SK-N-SH treated with all-trans-retinoic acid at 6 μM for 48 hours (cell line): ENCODE measurements around the gene MYH15.

Source experiments
- ATAC-seq: fragments of 200-7000 bp; cut with Tn5 transposase; 3 replicates; pipeline ENCODE4 v1.9.1; 2020; ENCODE audit warnings: mild to moderate bottlenecking, moderate library complexity
- ARNTL ChIP-seq: fragments of 450-650 bp; formaldehyde crosslinking; IDR thresholded peaks from 2 replicates; pipeline ENCODE4 v1.5.0; 2020; ENCODE audit warnings: low read depth, mild to moderate bottlenecking, moderate library complexity, borderline replicate concordance
- BACH2 ChIP-seq: fragments of 250-450 bp; sonication (Bioruptor Pico); IDR thresholded peaks from 2 replicates; pipeline ENCODE4 v1.9.0; 2021; ENCODE audit warnings: mild to moderate bottlenecking, borderline replicate concordance
- CSDC2 ChIP-seq: fragments of 250-450 bp; sonication (Bioruptor Pico); IDR thresholded peaks from 2 replicates; pipeline ENCODE4 v1.5.0; 2020; ENCODE audit warnings: mild to moderate bottlenecking, moderate library complexity
- ESRRG ChIP-seq: fragments of 250-450 bp; sonication (Bioruptor Pico); IDR thresholded peaks from 2 replicates; pipeline ENCODE4 v1.6.1; 2021; ENCODE audit warnings: mild to moderate bottlenecking
- GLIS3 ChIP-seq: fragments of 250-450 bp; sonication (Bioruptor Pico); IDR thresholded peaks from 2 replicates; pipeline ENCODE4 v1.5.0; 2020; ENCODE audit warnings: mild to moderate bottlenecking, moderate library complexity
- ISL1 ChIP-seq: fragments of 250-450 bp; sonication (Bioruptor Pico); IDR thresholded peaks from 2 replicates; pipeline ENCODE4 v2.1.2; 2022; ENCODE audit warnings: mild to moderate bottlenecking, moderate library complexity
- OSR1 ChIP-seq: fragments of 250-450 bp; sonication (Bioruptor Pico); IDR thresholded peaks from 2 replicates; pipeline ENCODE4 v1.8.0; 2022; ENCODE audit warnings: moderate library complexity, mild to moderate bottlenecking, inconsistent platforms
- PATZ1 ChIP-seq: fragments of 250-450 bp; sonication (Bioruptor Pico); IDR thresholded peaks from 2 replicates; pipeline ENCODE4 v1.8.0; 2020; ENCODE audit warnings: mild to moderate bottlenecking, moderate library complexity, borderline replicate concordance
- POU6F1 ChIP-seq: fragments of 250-450 bp; sonication (Bioruptor Pico); IDR thresholded peaks from 2 replicates; pipeline ENCODE4 v1.8.0; 2021; ENCODE audit warnings: low read depth, mild to moderate bottlenecking, moderate library complexity, borderline replicate concordance
- PPARA ChIP-seq: fragments of 250-450 bp; sonication (Bioruptor Pico); IDR thresholded peaks from 2 replicates; pipeline ENCODE4 v1.5.0; 2020; ENCODE audit warnings: mild to moderate bottlenecking, borderline replicate concordance
- RARB ChIP-seq: fragments of 250-450 bp; sonication (Bioruptor Pico); IDR thresholded peaks from 2 replicates; pipeline ENCODE4 v1.8.0; 2021; ENCODE audit warnings: mild to moderate bottlenecking, moderate library complexity
- TCF4 ChIP-seq: fragments of 250-450 bp; sonication (Bioruptor Pico); IDR thresholded peaks from 2 replicates; pipeline ENCODE4 v1.8.0; 2021; ENCODE audit warnings: mild to moderate bottlenecking, moderate library complexity, borderline replicate concordance
- TOX ChIP-seq: fragments of 250-450 bp; sonication (Bioruptor Pico); IDR thresholded peaks from 2 replicates; pipeline ENCODE4 v1.8.0; 2021; ENCODE audit warnings: mild to moderate bottlenecking, moderate library complexity, borderline replicate concordance
- TSHZ2 ChIP-seq: fragments of 250-450 bp; sonication (Bioruptor Pico); IDR thresholded peaks from 2 replicates; pipeline ENCODE4 v1.5.0; 2020; ENCODE audit warnings: mild to moderate bottlenecking, moderate library complexity
- ZC3H10 ChIP-seq: fragments of 250-450 bp; sonication (Bioruptor Pico); IDR thresholded peaks from 2 replicates; pipeline ENCODE4 v1.5.1; 2021; ENCODE audit warnings: mild to moderate bottlenecking, moderate library complexity
- ZFP3 ChIP-seq: fragments of 250-450 bp; sonication (Bioruptor Pico); IDR thresholded peaks from 2 replicates; pipeline ENCODE4 v1.5.0; 2020; ENCODE audit warnings: mild to moderate bottlenecking, moderate library complexity
- ZFP30 ChIP-seq: fragments of 450-650 bp; formaldehyde crosslinking; IDR thresholded peaks from 2 replicates; pipeline ENCODE4 v1.5.0; 2022; ENCODE audit warnings: mild to moderate bottlenecking, moderate library complexity
- ZNF565 ChIP-seq: fragments of 450-650 bp; formaldehyde crosslinking; conservative IDR thresholded peaks from 2 replicates; pipeline ENCODE4 v1.5.0; 2020; ENCODE audit warnings: low read depth, mild to moderate bottlenecking, moderate library complexity
- ZNF70 ChIP-seq: fragments of 450-650 bp; formaldehyde crosslinking; IDR thresholded peaks from 2 replicates; pipeline ENCODE4 v1.5.0; 2020; ENCODE audit warnings: mild to moderate bottlenecking, moderate library complexity
- ZNF8 ChIP-seq: fragments of 450-650 bp; formaldehyde crosslinking; IDR thresholded peaks from 2 replicates; pipeline ENCODE4 v1.5.0; 2020; ENCODE audit warnings: mild to moderate bottlenecking, moderate library complexity

The MYH15 gene

GRCh38 chr3:108455212-108455705 is 55.1 kb downstream of the MYH15 start (continued):
- TF ChIP-seq GLIS3 (CRISPR knock-in tag) (no peak), OSR1 (CRISPR knock-in tag) (no peak), ESRRG (CRISPR knock-in tag) (no peak), ZNF8 (CRISPR knock-in tag) (no peak)

- TF ChIP-seq ISL1 (CRISPR knock-in tag) (no peak), ESRRG (CRISPR knock-in tag) (no peak), OSR1 (CRISPR knock-in tag) (no peak), PATZ1 (CRISPR knock-in tag) (no peak), ZFP3 (no peak), TOX (CRISPR knock-in tag) (no peak), RARB (CRISPR knock-in tag) (no peak), ZFP30 (CRISPR knock-in tag) (no peak), ZNF70 (CRISPR knock-in tag) (no peak), TCF4 (no peak), POU6F1 (no peak), ZC3H10 (CRISPR knock-in tag) (no peak), PPARA (no peak), ARNTL (no peak)
- TF ChIP-seq, all 23 proteins: peak for 0
- peak; percentile 89 for ATAC-seq
Measured at GRCh38 chr3:108453565-108453964, 56.8 kb downstream of the MYH15 start.

GRCh38 chr3:108450444-108450843 is 60.0 kb downstream of the MYH15 start:
- ATAC-seq = no peak
- no peak for TF ChIP-seq RARB (CRISPR knock-in tag)
- no peak for TF ChIP-seq ZNF70 (CRISPR knock-in tag)
- no peak for TF ChIP-seq TSHZ2 (CRISPR knock-in tag)
- no peak for TF ChIP-seq ISL1 (CRISPR knock-in tag)
- TF ChIP-seq GLIS3 (CRISPR knock-in tag) = no peak
- no peak for TF ChIP-seq PATZ1 (CRISPR knock-in tag)
- no peak for TF ChIP-seq ESRRG (CRISPR knock-in tag)
- no peak for TF ChIP-seq POU6F1
- TF ChIP-seq ZFP3 = no peak
- no peak for TF ChIP-seq ZC3H10 (CRISPR knock-in tag)
- no peak for TF ChIP-seq ZFP30 (CRISPR knock-in tag)
- no peak for TF ChIP-seq TCF4
- no peak for TF ChIP-seq BACH2
- no peak for TF ChIP-seq ZNF565 (CRISPR knock-in tag)
- TF ChIP-seq CSDC2 = no peak
- TF ChIP-seq, all 23 proteins: peak for 0
